Adrenal gland (tissue), 5 donors: Measurements from ENCODE around the gene CEBPZ.

Source experiments
- POLR2A ChIP-seq, 2 donors: fragments of 450-650 bp; IDR thresholded peaks; one replicate each; pipeline ENCODE4 v1.6.1; 2017; ENCODE audit warnings: antibody characterized with exemption in 2 of 2, mild to moderate bottlenecking in 2 of 2, moderate library complexity in 1 of 2
- TF ChIP-seq, protein P1 (sequence below), 6 experiments: fragments of 450-650 bp in 4 of 6; fragments of 200-600 bp in 2 of 6; sonication (generic) in 1 of 6; IDR thresholded peaks; 1 replicate in 5 of 6; 2 replicates in 1 of 6; pipeline versions ENCODE4 v1.5.1 to v1.8.0; 2016 to 2021; ENCODE audit warnings: antibody characterized with exemption in 6 of 6, mild to moderate bottlenecking in 2 of 6, moderate library complexity in 1 of 6
- donor health status: DM: no; HTN: no; CAD: no.

DNA sequence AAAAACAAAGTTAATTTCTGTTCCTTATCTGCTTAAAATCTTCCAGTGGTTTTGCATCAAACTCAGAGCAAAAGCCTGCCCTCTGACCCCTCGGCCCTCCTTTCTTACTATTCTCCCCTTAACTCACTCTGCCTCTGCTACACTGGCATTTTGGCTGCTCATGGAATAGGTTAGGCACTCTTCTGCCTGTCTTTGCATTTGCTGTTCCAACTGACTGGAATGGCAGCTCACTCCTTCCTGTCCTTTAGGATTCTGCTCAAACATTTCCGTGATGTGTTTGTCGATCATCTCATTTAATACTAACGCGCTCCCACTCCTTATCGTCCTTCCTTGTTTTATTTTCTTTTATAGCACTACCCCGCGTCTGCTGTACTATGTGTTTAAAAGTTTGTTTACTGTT lies 815 bp downstream of the CEBPZ start:
- TF ChIP-seq POLR2A (IDR thresholded peaks at IDR 0.05): no peak
- TF ChIP-seq, protein P1, sequence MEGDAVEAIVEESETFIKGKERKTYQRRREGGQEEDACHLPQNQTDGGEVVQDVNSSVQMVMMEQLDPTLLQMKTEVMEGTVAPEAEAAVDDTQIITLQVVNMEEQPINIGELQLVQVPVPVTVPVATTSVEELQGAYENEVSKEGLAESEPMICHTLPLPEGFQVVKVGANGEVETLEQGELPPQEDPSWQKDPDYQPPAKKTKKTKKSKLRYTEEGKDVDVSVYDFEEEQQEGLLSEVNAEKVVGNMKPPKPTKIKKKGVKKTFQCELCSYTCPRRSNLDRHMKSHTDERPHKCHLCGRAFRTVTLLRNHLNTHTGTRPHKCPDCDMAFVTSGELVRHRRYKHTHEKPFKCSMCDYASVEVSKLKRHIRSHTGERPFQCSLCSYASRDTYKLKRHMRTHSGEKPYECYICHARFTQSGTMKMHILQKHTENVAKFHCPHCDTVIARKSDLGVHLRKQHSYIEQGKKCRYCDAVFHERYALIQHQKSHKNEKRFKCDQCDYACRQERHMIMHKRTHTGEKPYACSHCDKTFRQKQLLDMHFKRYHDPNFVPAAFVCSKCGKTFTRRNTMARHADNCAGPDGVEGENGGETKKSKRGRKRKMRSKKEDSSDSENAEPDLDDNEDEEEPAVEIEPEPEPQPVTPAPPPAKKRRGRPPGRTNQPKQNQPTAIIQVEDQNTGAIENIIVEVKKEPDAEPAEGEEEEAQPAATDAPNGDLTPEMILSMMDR (IDR thresholded peaks at IDR 0.05): no peak
